Myocyte (in vitro differentiated cells): ENCODE results near the gene RAD52. TPM values are rescaled to one million over a fixed set of nuclear protein-coding genes. Genes with fewer than 3 reads are reported as not detected.
A peak's percentile ranks its signal among the peaks of the same experiment; 100 is the strongest.

Source experiments
- DNase-seq: peaks from one replicate; pipeline ENCODE4 v3.0.0-alpha.2; 2012; ENCODE audit warnings: low read depth
- polyA plus RNA-seq: library from polyadenylated mRNA; unstranded; fragments of >200 nt; gene quantifications from one replicate; pipeline ENCODE4 v1.2.1, GENCODE V29; 2012; ENCODE audit warnings: missing spikeins
- total RNA-seq: library from RNA; depleted of rRNA; stranded (reverse); fragments of >200 nt; gene quantifications from 2 replicates; pipeline ENCODE4 v1.2.3, GENCODE V29; 2014

The RAD52 gene
- total RNA-seq = 19.0 and 19.3 TPM in 2 replicates
- polyA plus RNA-seq = 12.0 TPM

DNA sequence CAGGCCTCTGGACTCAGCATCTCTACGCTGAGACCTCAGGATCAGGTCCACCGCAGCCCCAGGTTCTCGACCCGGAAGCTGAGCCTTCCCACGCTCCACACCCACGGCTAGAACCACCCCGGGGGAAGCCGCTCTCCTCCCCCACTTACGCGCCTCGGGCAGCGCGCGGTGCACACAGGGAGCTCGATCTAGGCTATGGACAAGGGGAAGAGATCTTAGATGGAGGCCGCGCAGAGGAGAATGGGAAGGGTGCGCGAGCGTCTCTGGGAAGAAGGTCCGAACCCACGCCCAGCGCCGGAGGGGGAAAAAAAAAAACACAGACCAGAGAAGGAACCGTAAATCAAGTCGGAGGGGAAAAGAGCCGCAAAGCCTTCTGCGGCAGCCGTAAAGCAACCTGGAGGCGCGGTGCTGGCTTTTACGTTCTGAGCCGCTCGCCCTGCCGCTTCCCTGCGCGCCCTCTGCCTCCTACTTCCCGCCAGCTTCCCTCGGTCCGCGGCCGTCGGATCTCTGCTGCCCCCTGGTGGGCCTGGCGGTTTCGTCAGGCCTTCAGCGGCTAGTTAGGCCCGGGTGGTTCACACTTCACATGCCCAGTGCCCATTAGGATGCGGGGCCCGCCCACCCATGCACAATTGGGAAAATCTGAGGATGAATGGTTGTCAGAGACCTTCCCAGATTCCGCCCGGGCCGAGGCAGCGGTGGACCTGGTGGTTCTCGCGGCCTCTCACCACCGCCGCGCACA, at the start of gene RAD52:
TSS of gene RAD52 (minus strand) at position 242 of the 739 bp plus-strand sequence. CDS start 16,636 bp downstream, outside the sequence.
- DNase-seq = peak; percentile 99

GRCh38 chr12:998020-998874, 48.8 kb upstream of the RAD52 start:
- no peak for DNase-seq

DNA sequence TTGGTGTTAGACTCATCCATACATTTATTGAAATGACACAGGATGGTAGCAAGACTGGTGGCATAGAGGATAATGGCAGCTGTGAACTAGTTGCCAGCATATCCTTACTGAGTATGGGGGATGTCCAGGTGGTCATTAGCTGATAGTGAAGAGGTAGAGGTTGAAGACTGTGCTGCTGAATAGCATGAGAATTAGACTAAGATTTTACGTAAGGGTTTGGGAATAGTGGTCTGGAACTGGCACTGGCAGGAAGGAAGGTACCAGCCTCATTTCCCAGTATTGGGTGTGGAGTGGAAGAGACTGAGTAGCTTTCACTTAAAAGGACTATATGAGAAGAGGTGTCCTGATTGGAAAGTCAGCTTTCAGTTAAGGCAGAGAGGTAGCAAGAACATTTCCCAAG, 48.0 kb upstream of the RAD52 start:
- no peak for DNase-seq

- DNase-seq = no peak
Observed at GRCh38 chr12:996881-997280, 47.4 kb upstream of the RAD52 start.

DNA sequence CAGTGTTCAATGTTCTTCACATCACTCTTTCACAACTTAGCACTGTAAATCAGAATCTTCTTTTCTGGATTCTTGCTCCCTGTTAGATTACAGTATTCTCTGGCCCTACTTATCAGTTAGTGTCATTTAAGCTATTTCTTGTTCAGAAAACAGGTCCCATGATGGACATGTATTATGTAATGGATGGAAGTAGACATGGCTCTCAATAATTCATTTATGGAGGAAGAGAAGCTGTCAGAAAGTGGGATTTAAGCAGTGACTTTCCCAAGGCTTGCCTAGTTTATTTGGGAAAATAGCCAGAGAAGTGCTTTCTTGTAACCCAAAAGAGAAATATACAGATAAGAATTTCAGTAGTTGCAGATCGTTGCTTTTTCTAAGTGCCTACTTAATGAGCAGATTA, 43.2 kb upstream of the RAD52 start:
- no peak for DNase-seq

- DNase-seq = no peak
Observed at GRCh38 chr12:991350-992333, 42.1 kb upstream of the RAD52 start.

- DNase-seq = peak; percentile 92
Observed at GRCh38 chr12:990661-991349, 41.3 kb upstream of the RAD52 start, which contains the start of gene ERC1. ERC1 (plus strand) TSS chr12:991223; CDS start chr12:1027904, 36,681 bp downstream.

DNA sequence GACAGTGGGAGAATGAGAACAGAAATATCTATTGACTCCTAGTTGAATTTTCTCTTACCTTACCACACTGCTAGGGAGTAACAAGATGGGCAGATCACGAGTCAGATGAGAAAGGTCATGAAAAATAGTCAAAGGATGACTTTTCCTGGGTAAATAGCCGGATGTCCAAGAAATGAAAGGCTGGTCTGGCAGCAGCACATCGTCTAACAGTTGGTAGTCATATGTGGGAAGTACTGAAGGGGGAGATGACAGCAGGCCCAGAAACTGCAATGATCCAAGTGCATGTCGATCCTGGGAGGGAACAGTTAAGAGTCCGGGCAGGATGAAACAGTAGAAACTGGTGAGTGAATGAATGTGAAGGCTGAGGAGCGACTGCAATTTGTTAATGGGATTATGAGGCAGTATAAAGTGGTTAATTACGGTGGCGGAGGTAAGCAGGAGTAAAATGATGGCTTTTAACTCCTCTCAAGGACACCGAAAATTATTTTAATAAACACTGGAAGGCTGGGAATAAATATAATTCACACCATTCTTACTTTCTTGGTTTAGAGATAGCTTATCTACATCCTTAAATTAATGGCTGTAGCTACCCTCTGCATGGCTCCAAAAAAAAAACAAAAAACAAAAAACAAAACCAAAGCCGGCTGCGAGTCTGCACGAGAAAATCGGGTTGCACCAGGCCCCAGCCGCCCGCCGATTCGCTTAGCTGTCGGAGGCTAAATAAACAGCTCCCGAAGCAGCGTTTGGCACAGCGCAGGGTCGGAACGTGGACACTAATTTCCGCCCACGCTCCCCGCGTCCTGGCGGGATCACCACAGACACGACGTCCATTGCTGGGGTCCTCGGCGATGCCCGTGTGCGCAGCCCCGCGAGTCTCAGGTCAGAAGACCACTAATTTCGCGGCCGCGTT, 40.5 kb upstream of the RAD52 start:
- peak; percentile 74 for DNase-seq

DNA sequence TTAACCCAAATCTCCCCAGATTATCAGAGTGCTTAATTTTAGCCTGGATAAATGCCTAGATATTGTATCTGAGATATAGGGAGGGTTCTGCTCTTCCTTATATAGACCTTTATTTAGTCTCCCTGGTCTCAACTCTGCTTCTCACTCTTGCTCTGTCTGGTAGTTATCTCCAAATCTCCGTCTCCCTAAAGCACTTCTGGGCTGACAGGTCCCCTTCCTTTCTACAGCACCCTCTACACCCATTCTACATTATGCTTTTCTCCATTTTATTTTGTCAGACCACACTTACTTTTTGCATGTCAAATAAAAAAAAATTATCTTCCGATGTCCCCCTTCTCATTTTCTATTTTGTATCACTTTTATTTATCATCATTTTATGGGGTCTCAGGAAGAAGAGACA, 39.6 kb upstream of the RAD52 start:
- no peak for DNase-seq

- DNase-seq = no peak
Observed at GRCh38 chr12:988646-989045, 39.2 kb upstream of the RAD52 start.

GRCh38 chr12:981961-982360, 32.5 kb upstream of the RAD52 start:
- DNase-seq = no peak

- peak; percentile 59 for DNase-seq
Observed at GRCh38 chr12:981176-981828, 31.8 kb upstream of the RAD52 start.

- DNase-seq = no peak
Observed at GRCh38 chr12:979349-979748, 29.9 kb upstream of the RAD52 start.

GRCh38 chr12:977156-977555, 27.7 kb upstream of the RAD52 start:
- no peak for DNase-seq

DNA sequence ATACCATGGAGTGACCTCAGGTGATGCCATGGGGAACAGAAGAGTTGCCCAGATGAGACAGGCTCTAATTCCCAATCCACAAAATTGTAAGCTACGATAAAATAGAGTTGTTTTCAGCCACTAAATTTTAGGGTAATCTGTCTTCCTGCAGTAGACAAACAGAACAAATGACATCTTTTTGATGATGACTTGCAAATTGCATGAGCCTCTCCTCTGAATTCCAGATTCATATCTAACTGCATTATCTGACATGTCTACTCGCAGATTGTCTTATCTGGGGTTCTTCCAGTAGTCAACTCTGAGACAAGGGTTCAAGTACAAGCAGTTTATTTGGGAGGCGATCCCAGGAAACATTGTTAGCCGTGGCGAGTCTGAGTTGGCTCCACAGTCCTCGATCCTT, 27.1 kb upstream of the RAD52 start:
- no peak for DNase-seq

- DNase-seq = no peak
Observed at GRCh38 chr12:974271-974862, 24.9 kb upstream of the RAD52 start.

- no peak for DNase-seq
Observed at GRCh38 chr12:971991-972390, 22.5 kb upstream of the RAD52 start.

DNA sequence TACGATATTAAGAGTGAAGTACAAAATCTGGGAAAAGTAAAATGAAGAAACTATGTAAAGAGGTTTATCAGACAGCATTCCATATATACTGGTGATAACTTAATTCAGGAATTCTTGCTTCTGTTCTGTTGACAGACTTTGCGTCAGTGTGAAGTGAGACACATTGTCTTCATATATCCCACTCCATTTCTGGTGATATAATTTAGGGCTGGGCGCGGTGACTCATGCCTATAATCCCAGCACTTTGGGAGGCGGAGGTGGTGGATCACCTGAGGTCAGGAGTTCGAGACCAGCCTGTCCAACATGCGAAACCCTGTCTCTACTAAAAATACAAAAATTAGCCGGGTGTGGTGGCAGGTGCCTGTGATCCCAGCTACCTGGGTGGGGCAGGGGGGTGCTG, 20.3 kb upstream of the RAD52 start:
- no peak for DNase-seq

GRCh38 chr12:968545-968944, 19.1 kb upstream of the RAD52 start:
- no peak for DNase-seq
